Activated CD8-positive, alpha-beta memory T cell treated with anti-CD3 and anti-CD28 coated beads, Interleukin-2, amount 10 ng/mL, durations not matched to agents 7 days and 5 days (primary cell): Measurements from ENCODE around the gene RAPGEF6. TPM values are rescaled to one million over a fixed set of nuclear protein-coding genes. Genes with fewer than 3 reads are reported as not detected.
"Not testable (repeated sequence)": the region's sequence is repeated elsewhere in the genome, so short reads cannot be mapped to it uniquely, and the experiment has no call there.

Experiments used
- ATAC-seq: fragments of 150-1000 bp; cut with Tn5 transposase; one replicate; pipeline ENCODE4 v1.10.0; 2021; ENCODE audit warnings: moderate library complexity
- CTCF ChIA-PET: fragments of 350-600 bp; sonication (Branson Sonifier 250); formaldehyde crosslinking; loops from one replicate; lab custom pipeline; 2021; ENCODE audit warnings: antibody characterized with exemption; lab: Charles Lee
- DNase-seq: peaks from one replicate; pipeline ENCODE4 v3.0.0-alpha.2; 2020
- H3K27ac Mint-ChIP-seq: one replicate; pipeline ENCODE4 v1.8.0; 2021; ENCODE audit warnings: mild to moderate bottlenecking, mixed read lengths
- H3K27me3 Mint-ChIP-seq: one replicate; pipeline ENCODE4 v1.8.0; 2021; ENCODE audit warnings: mixed read lengths
- H3K36me3 Mint-ChIP-seq: one replicate; pipeline ENCODE4 v1.8.0; 2021; ENCODE audit warnings: mild to moderate bottlenecking, mixed read lengths
- H3K4me1 Mint-ChIP-seq: one replicate; pipeline ENCODE4 v1.8.0; 2021; ENCODE audit warnings: mixed read lengths
- H3K4me3 Mint-ChIP-seq: one replicate; pipeline ENCODE4 v1.8.0; 2021; ENCODE audit warnings: mild to moderate bottlenecking, moderate library complexity, mixed read lengths
- H3K9me3 Mint-ChIP-seq: one replicate; pipeline ENCODE4 v1.8.0; 2022; ENCODE audit warnings: low read depth, mixed read lengths
- total RNA-seq, 2 experiments: library from RNA; stranded (reverse); gene quantifications; one replicate each; pipeline ENCODE4 v1.2.3, GENCODE V29; 2021

The RAPGEF6 gene
- total RNA-seq, 2 experiments from 2014 or later: 31.3 to 35.2 TPM

- CTCF ChIA-PET: interaction anchor here (1.0 to 1.2 kb wide), 3 partner anchors 66 to 520 kb away, joined by 3 read pairs; no protein-coding TSS in a partner anchor
- peaks cover 13% of the 10 kb centered on the region for H3K4me1 Mint-ChIP-seq
- H3K4me3 Mint-ChIP-seq: no peak overlapping the region
- H3K9me3 Mint-ChIP-seq: no peaks in the 10 kb centered on the region
- ATAC-seq (peak; percentile 61), DNase-seq (no peak)
- H3K36me3 Mint-ChIP-seq: peaks cover 48% of the 10 kb centered on the region
- H3K27ac Mint-ChIP-seq: peak overlapping the region; percentile 46
- no peaks in the 10 kb centered on the region for H3K27me3 Mint-ChIP-seq
Measured at GRCh38 chr5:131488463-131488862, 146.6 kb downstream of the RAPGEF6 start.

DNA sequence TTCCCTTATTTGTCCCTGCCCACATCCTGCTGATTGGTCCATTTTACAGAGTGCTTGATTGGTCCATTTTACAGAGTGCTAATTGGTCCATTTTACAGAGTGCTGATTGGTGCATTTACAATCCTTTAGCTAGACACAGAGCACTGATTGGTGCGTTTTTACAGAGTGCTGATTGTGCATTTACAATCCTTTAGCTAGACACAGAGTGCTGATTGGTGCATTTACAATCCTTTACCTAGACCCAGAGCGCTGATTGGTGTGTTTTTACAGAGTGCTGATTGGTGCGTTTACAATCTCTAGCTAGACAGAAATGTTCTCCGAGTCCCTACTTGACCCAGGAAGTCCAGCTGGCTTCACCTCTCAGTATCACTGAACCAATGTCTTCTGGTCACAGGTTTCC lies 147.7 kb downstream of the RAPGEF6 start:
- CTCF ChIA-PET, H3K27me3 Mint-ChIP-seq, H3K4me3 Mint-ChIP-seq, DNase-seq, H3K27ac Mint-ChIP-seq, ATAC-seq, H3K9me3 Mint-ChIP-seq: not testable (repeated sequence)
- H3K36me3 Mint-ChIP-seq: peaks cover 52% of the 10 kb centered on the region
- H3K4me1 Mint-ChIP-seq: peaks cover 22% of the 10 kb centered on the region

GRCh38 chr5:131482617-131483016 lies 152.4 kb downstream of the RAPGEF6 start:
- H3K27ac Mint-ChIP-seq: peak overlapping the region; percentile 74
- H3K4me3 Mint-ChIP-seq: no peak overlapping the region
- peak; percentile 57 for ATAC-seq

DNA sequence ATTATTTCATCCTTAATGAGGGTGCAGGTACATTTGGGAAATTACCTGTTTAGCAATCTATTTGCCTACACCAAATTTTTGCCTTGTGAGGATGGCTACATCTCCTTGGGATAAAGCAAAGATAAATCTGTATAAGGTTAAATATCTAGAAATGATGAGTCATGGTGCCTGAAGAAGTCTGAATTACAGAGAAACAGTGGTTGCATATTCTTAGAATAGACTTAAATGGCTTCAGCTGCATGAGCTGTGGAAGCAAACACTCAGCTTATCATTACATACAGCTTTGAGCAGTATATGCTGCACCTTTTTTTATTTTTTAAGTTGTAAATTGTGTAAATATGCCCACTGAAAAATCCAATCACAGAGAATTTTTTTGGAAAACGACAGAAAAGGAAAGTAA lies 153.5 kb downstream of the RAPGEF6 start:
- no peak for DNase-seq
- H3K36me3 Mint-ChIP-seq: peaks cover 55% of the 10 kb centered on the region
- H3K27ac Mint-ChIP-seq: peak overlapping the region; percentile 61
- no peak overlapping the region for H3K4me3 Mint-ChIP-seq
- ATAC-seq: peak; percentile 55
- H3K9me3 Mint-ChIP-seq: no peaks in the 10 kb centered on the region
- peaks cover 38% of the 10 kb centered on the region for H3K4me1 Mint-ChIP-seq
- H3K27me3 Mint-ChIP-seq: no peaks in the 10 kb centered on the region
- CTCF ChIA-PET: no interaction called here

More at GRCh38 chr5:131482617-131483016, 152.4 kb downstream of the RAPGEF6 start:
- Mint-ChIP-seq H3K27me3 (no peaks in the 10 kb centered on the region), H3K9me3 (no peaks in the 10 kb centered on the region), H3K36me3 (peaks cover 60% of the 10 kb centered on the region), H3K4me1 (peaks cover 38% of the 10 kb centered on the region)
- no peak for DNase-seq
- CTCF ChIA-PET: no interaction called here

GRCh38 chr5:131475541-131475941 lies 159.5 kb downstream of the RAPGEF6 start:
- DNase-seq: no peak
- H3K9me3 Mint-ChIP-seq: no peaks in the 10 kb centered on the region
- H3K4me3 Mint-ChIP-seq: no peak overlapping the region
- no peak for ATAC-seq
- CTCF ChIA-PET: no interaction called here
- H3K4me1 Mint-ChIP-seq: peaks cover 13% of the 10 kb centered on the region
- H3K27ac Mint-ChIP-seq: no peak overlapping the region
- peaks cover 34% of the 10 kb centered on the region for H3K36me3 Mint-ChIP-seq
- H3K27me3 Mint-ChIP-seq: no peaks in the 10 kb centered on the region

- Mint-ChIP-seq H3K36me3 (peaks cover 30% of the 10 kb centered on the region), H3K27me3 (no peaks in the 10 kb centered on the region), H3K27ac (no peak overlapping the region), H3K9me3 (no peaks in the 10 kb centered on the region), H3K4me3 (no peak overlapping the region), H3K4me1 (no peaks in the 10 kb centered on the region)
- CTCF ChIA-PET: interaction anchor here (1.0 kb wide), 1 partner anchor 10 kb away, joined by 3 read pairs; no protein-coding TSS in a partner anchor
- ATAC-seq (no peak), DNase-seq (no peak)
Measured at GRCh38 chr5:131473731-131474130, 161.3 kb downstream of the RAPGEF6 start.

DNA sequence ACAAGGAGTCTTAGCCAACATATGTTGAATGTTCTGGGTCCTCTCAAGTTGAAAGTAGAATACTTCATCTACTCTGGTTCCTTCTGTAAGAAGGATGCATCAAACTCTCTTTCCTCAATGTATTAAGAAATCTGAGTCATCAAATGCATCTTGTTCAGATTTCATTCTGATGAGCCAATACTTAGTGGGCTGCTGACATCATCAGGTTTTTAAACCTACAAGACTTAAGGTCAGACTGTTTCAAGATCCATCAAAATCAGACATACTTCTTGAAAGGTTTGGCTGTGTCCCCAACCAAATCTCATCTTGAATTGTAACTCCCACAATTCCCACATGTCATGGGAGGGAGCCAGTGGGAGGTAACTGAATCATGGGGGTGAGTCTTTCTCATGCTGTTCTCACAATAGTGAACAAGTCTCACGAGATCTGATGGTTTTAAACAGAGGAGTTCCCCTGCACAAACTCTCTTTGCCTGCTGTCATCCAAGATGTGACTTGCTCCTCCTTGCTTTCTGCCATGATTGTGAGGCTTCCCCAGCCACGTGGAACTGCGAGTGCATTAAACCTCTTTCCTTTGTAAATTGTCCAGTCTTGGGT lies 168.8 kb downstream of the RAPGEF6 start:
- H3K27ac Mint-ChIP-seq: no peak overlapping the region
- CTCF ChIA-PET: no interaction called here
- no peak for DNase-seq

GRCh38 chr5:131463656-131464055 lies 171.4 kb downstream of the RAPGEF6 start:
- Mint-ChIP-seq H3K4me1 (peaks cover 9% of the 10 kb centered on the region), H3K4me3 (no peak overlapping the region), H3K9me3 (no peaks in the 10 kb centered on the region), H3K27ac (no peak overlapping the region), H3K36me3 (peaks cover 60% of the 10 kb centered on the region), H3K27me3 (no peaks in the 10 kb centered on the region)
- ATAC-seq (no peak), DNase-seq (no peak)
- CTCF ChIA-PET: interaction anchor here (1.0 kb wide), 1 partner anchor 10 kb away, joined by 3 read pairs; no protein-coding TSS in a partner anchor

More for the DNA sequence above, 168.8 kb downstream of the RAPGEF6 start:
- Mint-ChIP-seq H3K36me3 (peaks cover 51% of the 10 kb centered on the region), H3K9me3 (no peaks in the 10 kb centered on the region), H3K27me3 (no peaks in the 10 kb centered on the region), H3K4me1 (peaks cover 9% of the 10 kb centered on the region), H3K4me3 (no peak overlapping the region)
- no peak for ATAC-seq

GRCh38 chr5:131462454-131462853 lies 172.6 kb downstream of the RAPGEF6 start:
- Mint-ChIP-seq H3K27me3 (no peaks in the 10 kb centered on the region), H3K9me3 (no peaks in the 10 kb centered on the region), H3K36me3 (peaks cover 56% of the 10 kb centered on the region), H3K4me1 (peaks cover 9% of the 10 kb centered on the region), H3K4me3 (no peak overlapping the region), H3K27ac (no peak overlapping the region)
- ATAC-seq (no peak), DNase-seq (no peak)
- CTCF ChIA-PET: interaction anchor here (1.1 kb wide), 1 partner anchor 10 kb away, joined by 3 read pairs; no protein-coding TSS in a partner anchor

- H3K4me3 Mint-ChIP-seq: no peak overlapping the region
- no peaks in the 10 kb centered on the region for H3K9me3 Mint-ChIP-seq
- CTCF ChIA-PET: interaction anchor here (1.1 kb wide), 1 partner anchor 9 kb away, joined by 3 read pairs; no protein-coding TSS in a partner anchor
- peaks cover 51% of the 10 kb centered on the region for H3K36me3 Mint-ChIP-seq
- ATAC-seq (no peak), DNase-seq (no peak)
- H3K4me1 Mint-ChIP-seq: peaks cover 7% of the 10 kb centered on the region
- no peak overlapping the region for H3K27ac Mint-ChIP-seq
- H3K27me3 Mint-ChIP-seq: no peaks in the 10 kb centered on the region
Measured at GRCh38 chr5:131461742-131462141, 173.3 kb downstream of the RAPGEF6 start.

DNA sequence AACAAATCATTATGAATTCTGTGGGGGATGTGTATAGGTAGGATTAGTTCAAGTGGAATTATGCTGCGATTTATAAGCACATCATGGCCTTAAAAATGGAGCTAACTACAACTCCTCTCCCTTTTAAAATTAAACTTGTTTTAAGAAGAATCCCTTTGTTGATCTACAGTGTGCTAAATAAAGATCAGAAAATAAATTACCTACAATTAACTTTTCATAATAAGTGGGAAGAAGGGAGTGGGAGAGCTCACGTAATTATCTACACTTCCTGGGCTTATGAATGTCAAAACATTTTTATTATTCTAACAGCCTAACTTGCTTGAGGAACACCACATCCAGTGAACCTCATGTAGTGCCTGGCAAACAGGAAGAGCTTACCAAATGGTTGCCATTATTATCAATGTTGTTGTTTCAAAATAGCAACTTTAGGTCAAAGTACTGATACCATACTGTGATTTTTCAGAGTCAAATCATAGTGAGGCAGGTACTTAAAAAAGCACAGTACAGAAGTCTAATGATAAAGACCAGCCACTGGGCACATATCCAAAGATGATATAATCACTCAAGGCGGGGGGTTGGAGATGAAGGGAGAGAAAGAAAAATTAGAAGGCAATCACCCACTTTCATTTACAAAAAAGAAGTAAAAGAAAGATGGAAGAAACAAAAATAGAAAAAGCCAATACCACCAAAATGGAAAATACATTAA lies 174.0 kb downstream of the RAPGEF6 start:
- no peak overlapping the region for H3K27ac Mint-ChIP-seq
- no peaks in the 10 kb centered on the region for H3K27me3 Mint-ChIP-seq
- H3K4me3 Mint-ChIP-seq: no peak overlapping the region
- peaks cover 49% of the 10 kb centered on the region for H3K36me3 Mint-ChIP-seq
- no peak for DNase-seq
- peaks cover 2% of the 10 kb centered on the region for H3K4me1 Mint-ChIP-seq
- CTCF ChIA-PET: interaction anchor here (1.1 kb wide), 1 partner anchor 8 kb away, joined by 3 read pairs; no protein-coding TSS in a partner anchor
- no peak for ATAC-seq
- H3K9me3 Mint-ChIP-seq: no peaks in the 10 kb centered on the region

- H3K36me3 Mint-ChIP-seq: peaks cover 48% of the 10 kb centered on the region
- CTCF ChIA-PET: no interaction called here
- DNase-seq (no peak), ATAC-seq (no peak)
- no peaks in the 10 kb centered on the region for H3K27me3 Mint-ChIP-seq
- no peak overlapping the region for H3K4me3 Mint-ChIP-seq
- H3K4me1 Mint-ChIP-seq: peaks cover 2% of the 10 kb centered on the region
- no peak overlapping the region for H3K27ac Mint-ChIP-seq
- no peaks in the 10 kb centered on the region for H3K9me3 Mint-ChIP-seq
Measured at GRCh38 chr5:131460133-131460532, 174.9 kb downstream of the RAPGEF6 start.

GRCh38 chr5:131459216-131459615 lies 175.8 kb downstream of the RAPGEF6 start:
- H3K36me3 Mint-ChIP-seq: peaks cover 56% of the 10 kb centered on the region
- CTCF ChIA-PET: no interaction called here
- no peaks in the 10 kb centered on the region for H3K27me3 Mint-ChIP-seq
- H3K9me3 Mint-ChIP-seq: no peaks in the 10 kb centered on the region
- no peak for DNase-seq
- H3K27ac Mint-ChIP-seq: no peak overlapping the region
- no peak for ATAC-seq
- no peak overlapping the region for H3K4me3 Mint-ChIP-seq
- H3K4me1 Mint-ChIP-seq: peaks cover 2% of the 10 kb centered on the region

- H3K4me1 Mint-ChIP-seq: peaks cover 6% of the 10 kb centered on the region
- no peak overlapping the region for H3K27ac Mint-ChIP-seq
- CTCF ChIA-PET: no interaction called here
- H3K4me3 Mint-ChIP-seq: no peak overlapping the region
- H3K27me3 Mint-ChIP-seq: no peaks in the 10 kb centered on the region
- peaks cover 55% of the 10 kb centered on the region for H3K36me3 Mint-ChIP-seq
- no peaks in the 10 kb centered on the region for H3K9me3 Mint-ChIP-seq
- DNase-seq (no peak), ATAC-seq (no peak)
Measured at GRCh38 chr5:131457193-131457592, 177.8 kb downstream of the RAPGEF6 start.
